NB4 (cell line): ENCODE results near the gene AQP2.

ENCODE experiments used
- CTCF ChIP-seq: IDR thresholded peaks from one replicate; pipeline ENCODE4 v1.5.1; 2012; ENCODE audit warnings: low read depth, low read length
- MAX ChIP-seq: IDR thresholded peaks from 2 replicates; pipeline ENCODE4 v1.6.1; 2011; ENCODE audit warnings: low read depth, low read length
- MYC ChIP-seq: IDR thresholded peaks from 2 replicates; pipeline ENCODE4 v1.6.1; 2011; ENCODE audit warnings: low read depth, low read length
- POLR2A ChIP-seq: IDR thresholded peaks from 2 replicates; pipeline ENCODE4 v1.6.1; 2011; ENCODE audit warnings: mild to moderate bottlenecking; ENCODE audit not compliant: insufficient read length; ENCODE audit errors: extremely low read depth

- TF ChIP-seq CTCF (no peak), POLR2A (no peak), MYC (no peak), MAX (no peak)
Measured at GRCh38 chr12:49964849-49965624, 14.5 kb downstream of the AQP2 start.
